GM12878 (cell line): Measurements from ENCODE around the gene CCNJL.

Experiments used
- CBX5 ChIP-seq: sonication (generic); IDR thresholded peaks from 2 replicates; pipeline ENCODE4 v1.6.1; 2016; ENCODE audit warnings: low read depth, moderate library complexity, mild to moderate bottlenecking, inconsistent platforms
- CTCF ChIP-seq, 3 experiments: IDR thresholded peaks in 2 of 3; conservative IDR thresholded peaks in 1 of 3; 2 replicates each; pipeline ENCODE4 v1.5.1; 2011; ENCODE audit warnings: low read depth in 3 of 3, low read length in 3 of 3, mild to moderate bottlenecking in 3 of 3, control low read depth in 2 of 3, moderate library complexity in 2 of 3, inconsistent platforms in 1 of 3, mixed read lengths in 1 of 3; ENCODE audit not compliant: control insufficient read depth in 2 of 3, insufficient read depth in 1 of 3; ENCODE audit errors: extremely low read depth in 1 of 3
- EGR1 ChIP-seq, 2 experiments: IDR thresholded peaks; 1 replicate in 1 of 2; 2 replicates in 1 of 2; pipeline ENCODE4 v1.6.1; 2011 to 2012; ENCODE audit warnings: low read depth in 2 of 2, low read length in 2 of 2, borderline replicate concordance in 1 of 2, mild to moderate bottlenecking in 1 of 2, moderate library complexity in 1 of 2
- ESRRA ChIP-seq: IDR thresholded peaks from 2 replicates; pipeline ENCODE4 v1.6.1; 2012; ENCODE audit warnings: mild to moderate bottlenecking, low read length, improper control_type of control experiment
- ETV6 ChIP-seq, 2 experiments: fragments of 450-650 bp in 1 of 2; IDR thresholded peaks in 1 of 2; conservative IDR thresholded peaks in 1 of 2; 2 replicates each; pipeline ENCODE4 v1.6.1; 2014; ENCODE audit warnings: antibody characterized with exemption in 1 of 2, borderline replicate concordance in 1 of 2, low read depth in 1 of 2, mild to moderate bottlenecking in 1 of 2, moderate library complexity in 1 of 2
- EZH2 ChIP-seq: IDR thresholded peaks from 2 replicates; pipeline ENCODE4 v1.6.1; 2012; ENCODE audit warnings: low read depth, mild to moderate bottlenecking, control low read depth, inconsistent platforms, low read length, borderline replicate concordance; ENCODE audit not compliant: control insufficient read depth
- HDAC2 ChIP-seq: fragments of 200-600 bp; sonication (generic); IDR thresholded peaks from 2 replicates; pipeline ENCODE4 v1.6.1; 2017
- MAX ChIP-seq: IDR thresholded peaks from 2 replicates; pipeline ENCODE4 v1.6.1; 2012; ENCODE audit warnings: low read depth, low read length, improper control_type of control experiment
- NR2C2 ChIP-seq: IDR thresholded peaks from 2 replicates; pipeline ENCODE4 v1.6.1; 2011; ENCODE audit warnings: borderline replicate concordance, low read depth; ENCODE audit not compliant: control insufficient read depth, insufficient read length
- POLR2A ChIP-seq: IDR thresholded peaks from 2 replicates; pipeline ENCODE4 v1.6.1; 2011; ENCODE audit warnings: low read depth, mild to moderate bottlenecking, low read length
- RAD21 ChIP-seq: IDR thresholded peaks from 2 replicates; pipeline ENCODE4 v1.6.1; 2011; ENCODE audit warnings: mild to moderate bottlenecking, low read depth, low read length, moderate library complexity; ENCODE audit not compliant: insufficient read depth
- SPI1 ChIP-seq: IDR thresholded peaks from 2 replicates; pipeline ENCODE4 v1.6.1; 2011; ENCODE audit warnings: low read depth, mild to moderate bottlenecking, low read length, moderate library complexity, borderline replicate concordance; ENCODE audit not compliant: insufficient read depth
- ZBTB40 ChIP-seq: fragments of 450-650 bp; IDR thresholded peaks from 2 replicates; pipeline ENCODE4 v1.6.1; 2016; ENCODE audit warnings: mild to moderate bottlenecking, moderate library complexity, borderline replicate concordance

DNA sequence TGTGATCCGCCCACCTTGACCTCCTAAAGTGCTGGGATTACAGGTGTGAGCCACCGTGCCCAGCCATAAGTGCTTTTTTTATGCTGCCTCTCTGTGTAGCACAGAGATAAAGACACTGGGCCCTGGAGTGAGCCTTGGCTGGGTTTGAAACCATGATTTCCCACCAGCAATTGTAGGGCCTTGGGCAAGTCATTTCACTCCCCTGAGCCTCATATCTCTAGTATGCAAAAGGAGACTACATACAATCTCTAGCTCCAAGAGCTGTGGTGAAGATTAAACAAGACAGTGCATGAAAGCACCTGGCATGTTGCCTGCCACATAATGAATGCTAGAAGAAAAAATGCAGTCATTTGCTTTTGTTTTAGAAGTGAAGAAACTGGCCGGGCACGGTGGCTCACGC, 79.1 kb downstream of the CCNJL start:
- TF ChIP-seq ETV6 (conservative IDR thresholded peaks at IDR 0.05 in 1 of 2, IDR thresholded peaks at IDR 0.05 in 1 of 2; ENCODE audit: borderline replicate concordance in 1 of 2, low read depth in 1 of 2), result no peak
- no peak for TF ChIP-seq ESRRA
- no peak for TF ChIP-seq NR2C2
- no peak for TF ChIP-seq EZH2
- no peak for TF ChIP-seq POLR2A
- no peak for TF ChIP-seq HDAC2
- TF ChIP-seq MAX, result no peak
- TF ChIP-seq EGR1 (IDR thresholded peaks at IDR 0.05; ENCODE audit: borderline replicate concordance in 1 of 2, low read depth in 2 of 2, low read length in 2 of 2), result no peak
- TF ChIP-seq CBX5, result no peak
- TF ChIP-seq ZBTB40, result no peak
- TF ChIP-seq CTCF (IDR thresholded peaks at IDR 0.05 in 2 of 3, conservative IDR thresholded peaks at IDR 0.05 in 1 of 3; ENCODE audit: control insufficient read depth in 2 of 3, extremely low read depth in 1 of 3, insufficient read depth in 1 of 3, low read depth in 3 of 3, low read length in 3 of 3), result no peak
- TF ChIP-seq RAD21, result no peak
- TF ChIP-seq SPI1, result no peak
